ENCODE data around the gene KLF9.

The KLF9 gene

GRCh38 chr9:70367305-70367930 lies 47.0 kb downstream of the KLF9 start:
- DNase-seq = no peak

- no peak for DNase-seq
Observed at GRCh38 chr9:70363760-70364159, 50.7 kb downstream of the KLF9 start.

GRCh38 chr9:70362952-70363351 lies 51.5 kb downstream of the KLF9 start:
- no peak for DNase-seq

GRCh38 chr9:70355801-70356200 lies 58.7 kb downstream of the KLF9 start:
- DNase-seq = no peak

- DNase-seq = peak in 1 of 58 donors; percentile 0
Observed at GRCh38 chr9:70352802-70353201, 61.7 kb downstream of the KLF9 start.

GRCh38 chr9:70352356-70352755 lies 62.1 kb downstream of the KLF9 start:
- DNase-seq = no peak

GRCh38 chr9:70347046-70347445 lies 67.4 kb downstream of the KLF9 start:
- peak in 10 of 58 donors; percentile 0 to 45 (median 8) for DNase-seq

- peak in 1 of 58 donors; percentile 0 for DNase-seq
Observed at GRCh38 chr9:70340572-70340971, 73.9 kb downstream of the KLF9 start.
